ENCODE measurements around the gene ISOC2.

The ISOC2 gene

GRCh38 chr19:55441319-55441691, 20.1 kb downstream of the ISOC2 start:
- H3K9me3 ChIP-seq (ENCODE audit: low read length), result no peaks in the 10 kb centered on the region
- no peak overlapping the region for H3K27ac ChIP-seq (ENCODE audit: low read depth, low read length)
- H3K9ac ChIP-seq (ENCODE audit: low read length), result no peak overlapping the region
- peaks cover 45 to 80% of the 10 kb centered on the region in 2 donors for H3K27me3 ChIP-seq (ENCODE audit: control insufficient read depth in 1 of 2, insufficient read depth in 2 of 2, low read length in 2 of 2)
- no peaks in the 10 kb centered on the region for H3K4me1 ChIP-seq (ENCODE audit: insufficient read depth, low read length)
- no peaks in the 10 kb centered on the region for H3K36me3 ChIP-seq (ENCODE audit: insufficient read depth, low read length)
- no peak overlapping the region for H3K4me3 ChIP-seq (ENCODE audit: low read depth in 1 of 2, low read length in 2 of 2)

DNA sequence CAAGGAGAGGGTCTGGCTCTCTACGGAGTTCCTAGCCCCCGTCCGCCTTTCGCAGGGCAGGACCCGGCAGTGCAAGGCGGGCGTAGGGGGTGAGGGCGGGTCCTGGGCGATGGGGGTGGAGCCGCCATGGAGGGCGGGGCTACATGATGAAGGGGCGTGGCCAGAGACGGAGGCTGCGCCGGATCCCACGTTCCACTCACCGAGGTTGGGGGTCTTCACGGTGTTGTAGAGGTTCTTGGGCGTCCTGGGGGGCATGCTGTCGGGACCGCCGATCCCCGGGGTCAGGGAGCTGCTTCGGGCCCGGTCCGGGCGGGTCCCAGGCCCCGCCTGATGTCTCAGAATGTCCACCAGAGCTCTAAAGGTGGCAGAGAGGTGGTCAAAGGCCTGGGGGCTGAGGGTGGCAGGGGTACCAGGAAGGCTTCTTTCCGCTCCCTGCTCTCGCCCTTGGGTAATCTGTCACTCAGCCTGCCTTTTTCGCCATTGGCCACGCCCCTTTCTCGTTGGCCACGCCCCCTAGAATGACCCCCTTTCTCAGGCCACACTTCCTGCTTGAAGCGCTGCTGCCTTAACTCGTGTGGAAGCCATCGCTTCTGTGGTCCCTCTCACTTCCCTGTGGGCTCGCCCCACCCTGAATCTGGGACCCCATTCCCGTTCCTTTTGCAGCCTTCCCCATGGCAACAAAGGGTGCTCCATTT, 20.9 kb downstream of the ISOC2 start:
- Histone ChIP-seq H3K27ac (ENCODE audit: low read depth, low read length) (no peak overlapping the region), H3K27me3 (ENCODE audit: control insufficient read depth in 1 of 2, insufficient read depth in 2 of 2, low read length in 2 of 2) (peaks cover 45 to 80% of the 10 kb centered on the region in 2 donors), H3K9ac (ENCODE audit: low read length) (no peak overlapping the region), H3K4me3 (ENCODE audit: low read depth in 1 of 2, low read length in 2 of 2) (no peak overlapping the region), H3K9me3 (ENCODE audit: low read length) (no peaks in the 10 kb centered on the region), H3K36me3 (ENCODE audit: insufficient read depth, low read length) (no peaks in the 10 kb centered on the region), H3K4me1 (ENCODE audit: insufficient read depth, low read length) (no peaks in the 10 kb centered on the region)

- H3K9ac ChIP-seq (ENCODE audit: low read length), result no peak overlapping the region
- H3K27me3 ChIP-seq (ENCODE audit: control insufficient read depth in 1 of 2, insufficient read depth in 2 of 2, low read length in 2 of 2), result peaks cover 49 to 66% of the 10 kb centered on the region in 2 donors
- H3K27ac ChIP-seq (ENCODE audit: low read depth, low read length), result no peak overlapping the region
- H3K9me3 ChIP-seq (ENCODE audit: low read length), result no peaks in the 10 kb centered on the region
- no peak overlapping the region for H3K4me3 ChIP-seq (ENCODE audit: low read depth in 1 of 2, low read length in 2 of 2)
- no peaks in the 10 kb centered on the region for H3K36me3 ChIP-seq (ENCODE audit: insufficient read depth, low read length)
- H3K4me1 ChIP-seq (ENCODE audit: insufficient read depth, low read length), result no peaks in the 10 kb centered on the region
Observed at GRCh38 chr19:55439052-55439451, 22.4 kb downstream of the ISOC2 start.

GRCh38 chr19:55437410-55437809, 24.0 kb downstream of the ISOC2 start:
- Histone ChIP-seq H3K27ac (ENCODE audit: low read depth, low read length) (no peak overlapping the region), H3K36me3 (ENCODE audit: insufficient read depth, low read length) (no peaks in the 10 kb centered on the region), H3K4me3 (ENCODE audit: low read depth in 1 of 2, low read length in 2 of 2) (no peak overlapping the region), H3K9me3 (ENCODE audit: low read length) (no peaks in the 10 kb centered on the region), H3K4me1 (ENCODE audit: insufficient read depth, low read length) (no peaks in the 10 kb centered on the region), H3K27me3 (ENCODE audit: control insufficient read depth in 1 of 2, insufficient read depth in 2 of 2, low read length in 2 of 2) (peaks cover 51 to 69% of the 10 kb centered on the region in 2 donors), H3K9ac (ENCODE audit: low read length) (no peak overlapping the region)

- Histone ChIP-seq H3K27me3 (ENCODE audit: control insufficient read depth in 1 of 2, insufficient read depth in 2 of 2, low read length in 2 of 2) (peaks cover 55 to 72% of the 10 kb centered on the region in 2 donors), H3K4me3 (ENCODE audit: low read depth in 1 of 2, low read length in 2 of 2) (no peak overlapping the region), H3K36me3 (ENCODE audit: insufficient read depth, low read length) (no peaks in the 10 kb centered on the region), H3K4me1 (ENCODE audit: insufficient read depth, low read length) (no peaks in the 10 kb centered on the region), H3K9ac (ENCODE audit: low read length) (no peak overlapping the region), H3K27ac (ENCODE audit: low read depth, low read length) (no peak overlapping the region), H3K9me3 (ENCODE audit: low read length) (no peaks in the 10 kb centered on the region)
Observed at GRCh38 chr19:55436847-55437246, 24.6 kb downstream of the ISOC2 start.

- Histone ChIP-seq H3K27me3 (ENCODE audit: control insufficient read depth in 1 of 2, insufficient read depth in 2 of 2, low read length in 2 of 2) (peaks cover 42 to 68% of the 10 kb centered on the region in 2 donors), H3K36me3 (ENCODE audit: insufficient read depth, low read length) (no peaks in the 10 kb centered on the region), H3K4me1 (ENCODE audit: insufficient read depth, low read length) (no peaks in the 10 kb centered on the region), H3K9me3 (ENCODE audit: low read length) (no peaks in the 10 kb centered on the region), H3K9ac (ENCODE audit: low read length) (no peak overlapping the region), H3K27ac (ENCODE audit: low read depth, low read length) (no peak overlapping the region), H3K4me3 (ENCODE audit: low read depth in 1 of 2, low read length in 2 of 2) (no peak overlapping the region)
Observed at GRCh38 chr19:55435020-55435419, 26.4 kb downstream of the ISOC2 start.

DNA sequence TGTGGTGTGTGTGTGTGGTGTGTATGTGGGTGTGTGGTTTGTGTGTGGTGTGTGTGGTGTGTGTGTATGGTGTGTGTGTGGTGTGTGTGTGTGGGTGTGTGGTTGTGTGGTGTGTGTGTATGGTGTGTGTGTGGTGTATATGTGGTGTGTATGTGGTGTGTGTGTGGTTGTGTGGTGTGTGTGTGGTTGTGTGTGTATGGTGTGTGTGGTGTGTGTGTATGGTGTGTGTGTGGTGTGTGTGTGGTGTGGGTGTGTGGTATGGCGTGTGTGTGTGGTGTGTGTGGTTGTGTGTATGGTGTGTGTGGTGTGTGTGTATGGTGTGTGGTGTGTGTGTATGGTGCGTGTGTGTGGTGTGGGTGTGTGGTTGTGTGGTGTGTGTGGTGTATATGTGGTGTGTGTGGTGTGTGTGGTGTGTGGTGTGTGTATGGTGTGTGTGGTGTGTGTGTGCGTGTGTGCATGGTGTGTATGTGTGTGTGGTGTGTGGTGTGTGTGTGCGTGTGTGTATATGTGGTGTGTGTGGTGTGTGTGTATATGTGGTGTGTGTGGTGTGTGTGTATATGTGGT, 27.0 kb downstream of the ISOC2 start:
- Histone ChIP-seq H3K27me3 (ENCODE audit: control insufficient read depth in 1 of 2, insufficient read depth in 2 of 2, low read length in 2 of 2) (peaks cover 41 to 68% of the 10 kb centered on the region in 2 donors), H3K4me3 (ENCODE audit: low read depth in 1 of 2, low read length in 2 of 2) (no peak overlapping the region)

GRCh38 chr19:55433292-55433691, 28.1 kb downstream of the ISOC2 start:
- Histone ChIP-seq H3K9ac (ENCODE audit: low read length) (no peak overlapping the region), H3K27ac (ENCODE audit: low read depth, low read length) (no peak overlapping the region), H3K4me3 (ENCODE audit: low read depth in 1 of 2, low read length in 2 of 2) (no peak overlapping the region), H3K4me1 (ENCODE audit: insufficient read depth, low read length) (no peaks in the 10 kb centered on the region), H3K36me3 (ENCODE audit: insufficient read depth, low read length) (no peaks in the 10 kb centered on the region), H3K9me3 (ENCODE audit: low read length) (no peaks in the 10 kb centered on the region), H3K27me3 (ENCODE audit: control insufficient read depth in 1 of 2, insufficient read depth in 2 of 2, low read length in 2 of 2) (peaks cover 32 to 62% of the 10 kb centered on the region in 2 donors)

More for the DNA sequence above, 27.0 kb downstream of the ISOC2 start:
- no peaks in the 10 kb centered on the region for H3K36me3 ChIP-seq (ENCODE audit: insufficient read depth, low read length)
- no peaks in the 10 kb centered on the region for H3K9me3 ChIP-seq (ENCODE audit: low read length)
- H3K4me1 ChIP-seq (ENCODE audit: insufficient read depth, low read length), result no peaks in the 10 kb centered on the region
- no peak overlapping the region for H3K9ac ChIP-seq (ENCODE audit: low read length)
- no peak overlapping the region for H3K27ac ChIP-seq (ENCODE audit: low read depth, low read length)

DNA sequence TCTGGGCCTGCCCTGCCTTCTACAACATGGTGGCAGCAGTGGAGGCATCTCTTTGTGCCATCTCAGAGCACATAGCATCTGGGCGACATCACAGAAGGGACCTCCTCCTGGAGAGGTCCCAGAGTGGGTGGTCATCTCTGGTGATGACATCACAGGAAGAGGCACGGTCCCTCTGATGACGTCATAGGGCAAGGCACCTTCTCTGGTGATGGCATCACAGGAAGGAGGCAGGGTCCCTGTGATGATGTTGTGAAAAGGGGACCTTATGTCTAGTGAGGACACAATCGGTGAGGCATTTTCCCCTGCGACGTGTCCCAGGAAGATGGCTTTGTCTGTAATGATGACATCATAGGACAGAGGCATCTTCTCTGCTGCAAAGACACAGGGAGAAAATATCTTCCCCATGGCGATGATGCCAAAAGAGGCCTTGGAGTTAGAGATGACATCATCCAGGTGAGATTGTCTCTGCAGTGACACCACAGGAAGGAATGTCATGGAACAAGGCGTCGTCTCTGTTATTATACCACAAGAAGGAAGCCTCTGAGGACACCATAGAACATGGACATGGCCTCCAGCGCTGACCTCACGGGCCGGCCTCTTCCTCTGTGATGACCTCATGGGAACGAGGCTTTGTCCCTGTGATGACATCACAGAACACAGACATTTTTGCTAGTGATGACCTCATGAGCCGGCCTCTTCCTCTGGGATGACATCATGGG, 29.0 kb downstream of the ISOC2 start:
- Histone ChIP-seq H3K36me3 (ENCODE audit: insufficient read depth, low read length) (no peaks in the 10 kb centered on the region), H3K4me3 (ENCODE audit: low read depth in 1 of 2, low read length in 2 of 2) (no peak overlapping the region), H3K9ac (ENCODE audit: low read length) (no peak overlapping the region), H3K9me3 (ENCODE audit: low read length) (no peaks in the 10 kb centered on the region), H3K27ac (ENCODE audit: low read depth, low read length) (no peak overlapping the region), H3K4me1 (ENCODE audit: insufficient read depth, low read length) (no peaks in the 10 kb centered on the region), H3K27me3 (ENCODE audit: control insufficient read depth in 1 of 2, insufficient read depth in 2 of 2, low read length in 2 of 2) (peaks cover 27 to 53% of the 10 kb centered on the region in 2 donors)

- Histone ChIP-seq H3K9ac (ENCODE audit: low read length) (no peak overlapping the region), H3K27ac (ENCODE audit: low read depth, low read length) (no peak overlapping the region), H3K9me3 (ENCODE audit: low read length) (no peaks in the 10 kb centered on the region), H3K36me3 (ENCODE audit: insufficient read depth, low read length) (no peaks in the 10 kb centered on the region), H3K4me1 (ENCODE audit: insufficient read depth, low read length) (no peaks in the 10 kb centered on the region), H3K4me3 (ENCODE audit: low read depth in 1 of 2, low read length in 2 of 2) (no peak overlapping the region), H3K27me3 (ENCODE audit: control insufficient read depth in 1 of 2, insufficient read depth in 2 of 2, low read length in 2 of 2) (peaks cover 27 to 47% of the 10 kb centered on the region in 2 donors)
Observed at GRCh38 chr19:55431183-55431582, 30.3 kb downstream of the ISOC2 start.

- Histone ChIP-seq H3K4me3 (ENCODE audit: low read depth in 1 of 2, low read length in 2 of 2) (no peak overlapping the region), H3K9me3 (ENCODE audit: low read length) (no peaks in the 10 kb centered on the region), H3K27ac (ENCODE audit: low read depth, low read length) (no peak overlapping the region), H3K27me3 (ENCODE audit: control insufficient read depth in 1 of 2, insufficient read depth in 2 of 2, low read length in 2 of 2) (peaks cover 0 to 18% of the 10 kb centered on the region in 2 donors), H3K4me1 (ENCODE audit: insufficient read depth, low read length) (no peaks in the 10 kb centered on the region), H3K9ac (ENCODE audit: low read length) (no peak overlapping the region), H3K36me3 (ENCODE audit: insufficient read depth, low read length) (no peaks in the 10 kb centered on the region)
Observed at GRCh38 chr19:55426042-55426441, 35.4 kb downstream of the ISOC2 start.
